Common myeloid progenitor, CD34-positive (primary cell): ENCODE measurements around the gene BTRC.
"Not testable (repeated sequence)": the region's sequence is repeated elsewhere in the genome, so short reads cannot be mapped to it uniquely, and the experiment has no call there.

ENCODE experiments used
- CTCF ChIA-PET: fragments of 350-600 bp; sonication (Branson Sonifier 250); formaldehyde crosslinking; loops from one replicate; lab custom pipeline; 2021; ENCODE audit warnings: antibody characterized with exemption; lab: Charles Lee
- POLR2A ChIA-PET: fragments of 350-600 bp; sonication (Branson Sonifier 250); formaldehyde crosslinking; loops from one replicate; lab custom pipeline; 2021; ENCODE audit warnings: antibody characterized with exemption; lab: Charles Lee
- DNase-seq, 3 donors: peaks; one replicate each; pipeline versions ENCODE4 v3.0.0 to v3.0.0-alpha.2; 2013
- H3K27ac ChIP-seq, 2 experiments: 1 replicate in 1 of 2; 2 replicates in 1 of 2; pipeline ENCODE4 v1.7.0; 2013; ENCODE audit warnings: inconsistent platforms in 2 of 2, low read length in 2 of 2, mild to moderate bottlenecking in 2 of 2, low read depth in 1 of 2, moderate library complexity in 1 of 2; ENCODE audit not compliant: severe bottlenecking in 2 of 2, insufficient read depth in 1 of 2, poor library complexity in 1 of 2
- H3K27me3 ChIP-seq, 5 experiments: replicated peaks in 2 of 5; 1 replicate in 3 of 5; 2 replicates in 2 of 5; pipeline versions ENCODE4 v1.6.1 to v1.7.0; 2013; ENCODE audit warnings: low read length in 4 of 5, mild to moderate bottlenecking in 2 of 5, moderate library complexity in 2 of 5, inconsistent platforms in 1 of 5; ENCODE audit not compliant: insufficient read depth in 5 of 5, control insufficient read depth in 4 of 5
- H3K36me3 ChIP-seq, 4 experiments: 1 replicate in 2 of 4; 2 replicates in 2 of 4; pipeline versions ENCODE4 v1.6.1 to v1.7.0; 2013; ENCODE audit warnings: low read length in 3 of 4, control low read depth in 1 of 4, mild to moderate bottlenecking in 1 of 4; ENCODE audit not compliant: control insufficient read depth in 4 of 4, insufficient read depth in 4 of 4
- H3K4me1 ChIP-seq, 4 experiments: 1 replicate in 3 of 4; 2 replicates in 1 of 4; pipeline versions ENCODE4 v1.6.1 to v1.7.1; 2013; ENCODE audit warnings: low read length in 3 of 4, mild to moderate bottlenecking in 3 of 4, control low read depth in 1 of 4, inconsistent platforms in 1 of 4, moderate library complexity in 1 of 4; ENCODE audit not compliant: control insufficient read depth in 4 of 4, insufficient read depth in 4 of 4; ENCODE audit errors: control extremely low read depth in 1 of 4
- H3K4me3 ChIP-seq, 7 experiments: 1 replicate in 4 of 7; 2 replicates in 3 of 7; pipeline versions ENCODE4 v1.5.1 to v1.7.0; 2013; ENCODE audit warnings: mild to moderate bottlenecking in 7 of 7, low read length in 6 of 7, moderate library complexity in 6 of 7, inconsistent platforms in 2 of 7, low read depth in 2 of 7, control low read depth in 1 of 7; ENCODE audit not compliant: insufficient read depth in 4 of 7, control insufficient read depth in 1 of 7; ENCODE audit errors: extremely low read depth in 1 of 7
- H3K9me3 ChIP-seq, 5 experiments: 1 replicate in 4 of 5; 2 replicates in 1 of 5; pipeline versions ENCODE4 v1.6.1 to v1.7.1; 2013; ENCODE audit warnings: low read length in 4 of 5, mild to moderate bottlenecking in 2 of 5, inconsistent platforms in 1 of 5, low read depth in 1 of 5, moderate library complexity in 1 of 5; ENCODE audit not compliant: control insufficient read depth in 4 of 5, insufficient read depth in 2 of 5; ENCODE audit errors: control extremely low read depth in 1 of 5
- WGBS: methylation state at CpG from one replicate; pipeline ENCODE4 v1.1.5; 2013; ENCODE audit not compliant: insufficient coverage; 5-methylcytosine and 5-hydroxymethylcytosine counted together

The BTRC gene

DNA sequence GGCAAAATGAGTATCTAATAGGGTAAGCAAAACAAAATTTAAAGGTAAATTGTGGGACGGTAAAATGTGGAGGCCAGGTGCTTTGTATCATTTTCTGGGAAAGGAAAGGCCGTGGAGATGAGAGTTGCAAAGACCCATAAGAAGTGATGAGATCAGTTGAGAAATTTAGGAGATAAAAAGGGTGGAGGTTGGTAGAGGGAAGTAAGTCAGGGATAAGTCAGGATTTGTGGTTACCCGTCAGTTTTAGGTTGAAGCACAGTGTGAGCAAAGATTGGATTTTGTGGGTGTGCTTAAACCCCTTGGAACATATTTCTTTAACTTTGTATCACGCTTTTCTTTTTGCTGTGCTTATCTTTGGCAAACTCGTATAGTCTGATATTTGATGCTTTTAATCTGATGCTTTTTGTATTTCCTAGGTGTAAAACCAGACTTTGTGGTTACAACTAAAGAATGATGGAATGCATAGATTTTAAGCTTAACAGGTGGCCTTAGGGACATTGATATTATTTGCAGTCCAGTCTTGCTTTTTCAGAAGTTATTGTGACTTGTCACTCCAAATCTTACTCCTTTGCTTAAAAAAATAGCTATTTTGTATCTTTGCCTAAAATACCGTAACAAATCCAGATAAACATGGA, 1.2 kb downstream of the BTRC start:
- no peak for DNase-seq
- ChIA-PET POLR2A (no interaction called here), CTCF (interaction anchor here (1.0 kb wide), 1 partner anchor 12 kb away, joined by 3 read pairs; no protein-coding TSS in a partner anchor)
- H3K36me3 ChIP-seq = peaks cover 0 to 3% (median 0%) of the 10 kb centered on the region in 4 experiments
- H3K27ac ChIP-seq = peak overlapping the region; percentile 74 to 84
- peaks cover 0 to 4% (median 2%) of the 10 kb centered on the region in 5 experiments for H3K27me3 ChIP-seq
- H3K4me1 ChIP-seq = peaks cover 6 to 16% (median 13%) of the 10 kb centered on the region in 4 experiments
- WGBS = 82% methylated on average over 4 of the region's 6 CpGs
- H3K9me3 ChIP-seq = no peaks in the 10 kb centered on the region
- peak overlapping the region in 6 of 7 experiments; percentile 78 to 96 (median 91) for H3K4me3 ChIP-seq

- POLR2A ChIA-PET = no interaction called here
- Histone ChIP-seq H3K27me3 (peaks cover 0 to 3% (median 0%) of the 10 kb centered on the region in 5 experiments), H3K4me1 (peaks cover 6 to 16% (median 13%) of the 10 kb centered on the region in 4 experiments), H3K9me3 (no peaks in the 10 kb centered on the region), H3K27ac (no peak overlapping the region), H3K4me3 (no peak overlapping the region), H3K36me3 (peaks cover 0 to 3% (median 0%) of the 10 kb centered on the region in 4 experiments)
- CTCF ChIA-PET = interaction anchor here (1.0 kb wide), 1 partner anchor 11 kb away, joined by 3 read pairs; no protein-coding TSS in a partner anchor
- 100% methylated on average over 4 of the region's 5 CpGs for WGBS
- DNase-seq = no peak
Observed at GRCh38 chr10:101356132-101356531, 2.2 kb downstream of the BTRC start.

- H3K9me3 ChIP-seq = no peaks in the 10 kb centered on the region
- H3K4me1 ChIP-seq = peaks cover 6 to 16% (median 13%) of the 10 kb centered on the region in 4 experiments
- POLR2A ChIA-PET = no interaction called here
Observed at GRCh38 chr10:101357958-101358357, 4.0 kb downstream of the BTRC start.

DNA sequence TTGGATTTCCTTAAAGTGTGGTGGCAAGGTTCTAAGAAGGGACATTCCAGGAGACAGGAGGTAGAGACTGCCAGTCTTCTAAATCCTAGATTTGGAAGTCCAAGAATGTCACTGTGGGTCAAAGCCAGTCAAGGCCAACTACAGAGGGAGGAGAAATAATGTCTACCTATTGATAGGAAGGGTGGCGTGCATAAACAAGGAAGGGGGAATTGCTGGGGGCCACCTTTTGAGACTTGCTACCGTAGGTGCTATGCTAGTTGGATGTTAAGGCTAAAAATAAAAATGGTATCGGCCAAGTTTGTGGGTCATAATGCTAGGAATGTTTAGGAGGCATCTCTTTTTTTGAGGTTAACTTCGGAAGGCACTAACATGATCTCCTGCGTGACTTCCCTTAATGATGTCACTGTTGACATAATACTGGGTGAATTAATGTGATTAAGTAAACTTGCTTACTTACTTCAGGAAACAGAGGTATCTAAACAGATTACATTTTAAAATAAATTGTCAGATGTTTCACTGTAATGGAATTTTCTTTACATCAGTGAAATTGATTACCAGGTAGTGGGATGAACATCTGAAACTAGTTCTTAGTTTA, 4.8 kb downstream of the BTRC start:
- no peak for DNase-seq
- peaks cover 0 to 3% (median 0%) of the 10 kb centered on the region in 4 experiments for H3K36me3 ChIP-seq
- ChIA-PET POLR2A (no interaction called here), CTCF (no interaction called here)
- no peaks in the 10 kb centered on the region for H3K9me3 ChIP-seq
- H3K4me3 ChIP-seq = no peak overlapping the region
- no peaks in the 10 kb centered on the region for H3K27me3 ChIP-seq
- H3K4me1 ChIP-seq = peaks cover 6 to 12% (median 10%) of the 10 kb centered on the region in 4 experiments
- WGBS = 78% methylated on average over 4 of the region's 5 CpGs
- H3K27ac ChIP-seq = no peak overlapping the region

More at GRCh38 chr10:101357958-101358357, 4.0 kb downstream of the BTRC start:
- CTCF ChIA-PET = no interaction called here
- WGBS = 90% methylated on average over 2 of the region's 4 CpGs
- H3K4me3 ChIP-seq = no peak overlapping the region
- no peak for DNase-seq
- no peaks in the 10 kb centered on the region for H3K27me3 ChIP-seq
- peaks cover 0 to 3% (median 0%) of the 10 kb centered on the region in 4 experiments for H3K36me3 ChIP-seq
- H3K27ac ChIP-seq = no peak overlapping the region

GRCh38 chr10:101360090-101360489, 6.1 kb downstream of the BTRC start:
- H3K4me3 ChIP-seq, H3K36me3 ChIP-seq, DNase-seq, H3K9me3 ChIP-seq, CTCF ChIA-PET, H3K4me1 ChIP-seq, POLR2A ChIA-PET, H3K27me3 ChIP-seq, H3K27ac ChIP-seq: not testable (repeated sequence)
- WGBS = 100% methylated on average over 6 of the region's 8 CpGs

- H3K4me1 ChIP-seq, CTCF ChIA-PET, H3K27ac ChIP-seq, H3K9me3 ChIP-seq, POLR2A ChIA-PET, H3K4me3 ChIP-seq, H3K36me3 ChIP-seq, H3K27me3 ChIP-seq, DNase-seq: not testable (repeated sequence)
- 92% methylated on average over 2 of the region's 4 CpGs for WGBS
Observed at GRCh38 chr10:101360841-101361240, 6.9 kb downstream of the BTRC start.

DNA sequence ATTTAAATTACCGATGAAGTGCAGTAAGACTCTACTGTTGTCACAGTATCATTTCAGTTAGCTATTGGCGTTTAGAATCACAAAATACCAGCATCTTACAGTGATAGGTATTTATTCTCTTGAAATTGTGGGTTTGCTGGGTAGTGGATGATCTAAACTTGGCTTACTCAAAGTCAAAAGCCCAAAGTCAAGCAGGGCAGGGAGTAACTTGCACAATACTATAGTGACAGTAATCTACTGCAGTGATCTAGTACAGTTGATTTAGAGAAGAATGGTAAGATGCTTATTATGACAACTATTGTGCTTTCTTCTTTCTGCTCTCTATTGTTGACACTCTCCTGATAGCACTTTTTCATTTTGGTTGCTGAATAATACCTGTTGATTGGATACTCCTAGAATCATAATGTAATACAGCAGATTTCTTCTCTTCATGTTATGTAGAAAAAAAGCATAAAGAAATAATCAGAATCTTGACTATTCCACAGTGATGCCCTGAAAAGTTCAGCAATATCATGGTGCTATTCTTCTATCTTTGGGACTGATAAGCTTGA, 10.0 kb downstream of the BTRC start:
- Histone ChIP-seq H3K4me1 (no peaks in the 10 kb centered on the region), H3K36me3 (peaks cover 0 to 5% (median 0%) of the 10 kb centered on the region in 4 experiments), H3K27me3 (no peaks in the 10 kb centered on the region), H3K27ac (no peak overlapping the region), H3K9me3 (no peaks in the 10 kb centered on the region), H3K4me3 (no peak overlapping the region)
- ChIA-PET POLR2A (no interaction called here), CTCF (no interaction called here)
- no CpG with 5 or more reads among the region's 2 CpGs for WGBS
- DNase-seq = no peak
